Activated CD4-positive, alpha-beta T cell treated with anti-CD3 and anti-CD28 coated beads, Interleukin-2, Interleukin-4, amounts not matched to agents 100 ng/mL and 50 ng/mL, durations not matched to agents 16 hours and 8 hours (primary cell): Measurements from ENCODE around the gene YARS1.
A peak's percentile ranks its signal among the peaks of the same experiment; 100 is the strongest.

Experiments
- DNase-seq: peaks from one replicate; pipeline ENCODE4 v3.0.0-alpha.2; 2020; ENCODE audit warnings: low spot score

YARS1 gene

GRCh38 chr1:32817159-32817814 lies at the start of gene YARS1, which contains the start of gene S100PBP:
Gene YARS1 (minus strand): TSS chr1:32817358. CDS start chr1:32817244, 114 bp downstream.
Gene S100PBP (plus strand): TSS chr1:32817653. CDS start chr1:32826100, 8,447 bp downstream.
- peak; percentile 100 for DNase-seq

- no peak for DNase-seq
These were observed 48.7 kb upstream of the YARS1 start for GRCh38 chr1:32865639-32866405.

GRCh38 chr1:32864375-32865019 lies 47.3 kb upstream of the YARS1 start:
- DNase-seq, result no peak

GRCh38 chr1:32863881-32864245 lies 46.7 kb upstream of the YARS1 start:
- no peak for DNase-seq

GRCh38 chr1:32863218-32863880 lies 46.2 kb upstream of the YARS1 start:
- DNase-seq, result no peak

- DNase-seq, result no peak
These were observed 44.9 kb upstream of the YARS1 start for GRCh38 chr1:32861904-32862695.

GRCh38 chr1:32860566-32860965 lies 43.4 kb upstream of the YARS1 start:
- no peak for DNase-seq

- DNase-seq, result no peak
These were observed 42.8 kb upstream of the YARS1 start for GRCh38 chr1:32859915-32860314.

GRCh38 chr1:32858791-32859190 lies 41.6 kb upstream of the YARS1 start:
- no peak for DNase-seq

GRCh38 chr1:32858136-32858535 lies 41.0 kb upstream of the YARS1 start:
- no peak for DNase-seq

- DNase-seq, result no peak
These were observed 38.9 kb upstream of the YARS1 start for GRCh38 chr1:32855861-32856617.

- no peak for DNase-seq
These were observed 31.4 kb upstream of the YARS1 start for GRCh38 chr1:32848354-32849063.

GRCh38 chr1:32831878-32832277 lies 14.7 kb upstream of the YARS1 start:
- no peak for DNase-seq

- no peak for DNase-seq
These were observed 13.1 kb upstream of the YARS1 start for GRCh38 chr1:32830092-32830852.

- DNase-seq, result no peak
These were observed 11.2 kb upstream of the YARS1 start for GRCh38 chr1:32828341-32828740.

GRCh38 chr1:32825181-32825580 lies 8.0 kb upstream of the YARS1 start:
- no peak for DNase-seq

- peak; percentile 71 for DNase-seq
These were observed 1.8 kb upstream of the YARS1 start for GRCh38 chr1:32818804-32819541.
